HCT116 (cell line): ENCODE results near the gene VDAC1. TPM values are rescaled to one million over a fixed set of nuclear protein-coding genes. Genes with fewer than 3 reads are reported as not detected.

Experiments
- ATAC-seq: fragments of 200-7000 bp; cut with Tn5 transposase; 2 replicates; pipeline ENCODE4 v1.9.1; 2020; ENCODE audit warnings: mild to moderate bottlenecking, moderate library complexity
- BruUV-seq: library from RNA; stranded (reverse); fragments of 400-500 nt; replicated peaks from 2 replicates; lab custom pipeline; 2021; lab: Mats Ljungman, UMichigan
- CTCF ChIA-PET: fragments of 300-600 bp; sonication (Branson Sonifier 250); formaldehyde crosslinking; loops from one replicate; lab custom pipeline; 2021; ENCODE audit warnings: antibody characterized with exemption; lab: Charles Lee
- POLR2A ChIA-PET: fragments of 300-600, 350-600 bp; sonication (Branson Sonifier 250); formaldehyde crosslinking; loops from one replicate; lab custom pipeline; 2021; ENCODE audit warnings: antibody characterized with exemption; lab: Charles Lee
- RAD21 ChIA-PET, 2 experiments: fragments of 300-600 bp; sonication (Branson Sonifier 250); formaldehyde crosslinking; loops; one replicate each; lab custom pipeline; 2023; ENCODE audit warnings: low total read pairs in 2 of 2; ENCODE audit not compliant: uncharacterized antibody in 2 of 2, unreplicated experiment in 2 of 2, low non-redundant PET in 1 of 2; lab: Charles Lee
- DNase-seq: peaks from one replicate; pipeline ENCODE4 v3.0.0-alpha.2; 2010; ENCODE audit warnings: low read depth, low spot score
- H2AFZ ChIP-seq: fragments of 200-600 bp; shearing (Covaris generic), sonication (generic); 2 replicates; pipeline ENCODE4 v1.6.1; 2017; ENCODE audit warnings: low read depth, mixed run types, mixed read lengths, antibody characterized with exemption, low read length; ENCODE audit not compliant: poor library complexity, severe bottlenecking
- H3K27ac ChIP-seq: 2 replicates; pipeline ENCODE4 v1.5.1; 2012; ENCODE audit warnings: low read depth, low read length
- H3K27me3 ChIP-seq: fragments of 200-600 bp; sonication (generic); 2 replicates; pipeline ENCODE4 v1.6.1; 2016; ENCODE audit warnings: mixed run types, low read length, mixed read lengths; ENCODE audit not compliant: insufficient read depth
- H3K36me3 ChIP-seq, 2 experiments: fragments of 200-500 bp in 1 of 2; fragments of 200-600 bp in 1 of 2; sonication (Bioruptor generic) in 1 of 2; sonication (generic) in 1 of 2; 2 replicates each; pipeline versions ENCODE4 v1.5.1 to v1.6.1; 2014 to 2016; ENCODE audit warnings: low read length in 2 of 2, inconsistent platforms in 1 of 2, mixed read lengths in 1 of 2, mixed run types in 1 of 2; ENCODE audit not compliant: insufficient read depth in 2 of 2, control insufficient read depth in 1 of 2
- H3K4me1 ChIP-seq, 2 experiments: fragments of 200-600 bp in 1 of 2; sonication (generic) in 1 of 2; 2 replicates each; pipeline versions ENCODE4 v1.5.1 to v1.6.1; 2012 to 2017; ENCODE audit warnings: low read length in 2 of 2, inconsistent platforms in 1 of 2, mild to moderate bottlenecking in 1 of 2, mixed read lengths in 1 of 2, mixed run types in 1 of 2, moderate library complexity in 1 of 2; ENCODE audit not compliant: insufficient read depth in 2 of 2, control insufficient read depth in 1 of 2
- H3K4me2 ChIP-seq: fragments of 200-600 bp; sonication (generic); 2 replicates; pipeline ENCODE4 v1.6.1; 2017; ENCODE audit warnings: mixed run types, low read length, mixed read lengths
- H3K4me3 ChIP-seq, 2 experiments: fragments of 200-600 bp in 1 of 2; sonication (generic) in 1 of 2; replicated peaks in 1 of 2; 2 replicates each; pipeline ENCODE4 v1.5.1; 2011 to 2016; ENCODE audit warnings: low read length in 2 of 2, control low read depth in 1 of 2, low read depth in 1 of 2, mild to moderate bottlenecking in 1 of 2, mixed read lengths in 1 of 2, mixed run types in 1 of 2
- H3K79me2 ChIP-seq: fragments of 200-600 bp; sonication (generic); 2 replicates; pipeline ENCODE4 v1.6.1; 2017; ENCODE audit warnings: mild to moderate bottlenecking, mixed run types, low read length, moderate library complexity, mixed read lengths; ENCODE audit not compliant: insufficient read depth
- H3K9ac ChIP-seq: fragments of 200-600 bp; sonication (generic); 2 replicates; pipeline ENCODE4 v1.6.1; 2016; ENCODE audit warnings: low read length, mixed read lengths
- H3K9me2 ChIP-seq: fragments of 200-600 bp; sonication (generic), shearing (Covaris generic); 2 replicates; pipeline ENCODE4 v1.6.1; 2017; ENCODE audit warnings: mixed run types, mild to moderate bottlenecking, moderate library complexity; ENCODE audit not compliant: insufficient read depth
- H3K9me3 ChIP-seq, 2 experiments: fragments of 200-500 bp in 1 of 2; fragments of 200-600 bp in 1 of 2; sonication (Bioruptor generic) in 1 of 2; sonication (generic) in 1 of 2; 2 replicates each; pipeline ENCODE4 v1.6.1; 2014 to 2017; ENCODE audit warnings: low read length in 2 of 2, mixed read lengths in 2 of 2, inconsistent platforms in 1 of 2, low read depth in 1 of 2, mild to moderate bottlenecking in 1 of 2, mixed run types in 1 of 2, moderate library complexity in 1 of 2; ENCODE audit not compliant: control insufficient read depth in 1 of 2, insufficient read depth in 1 of 2
- H4K20me1 ChIP-seq: fragments of 200-600 bp; sonication (generic), shearing (Covaris generic); 2 replicates; pipeline ENCODE4 v1.6.1; 2017; ENCODE audit warnings: mixed run types, mild to moderate bottlenecking, moderate library complexity; ENCODE audit not compliant: insufficient read depth
- CBX3 ChIP-seq: IDR thresholded peaks from 2 replicates; pipeline ENCODE4 v1.6.1; 2012; ENCODE audit warnings: low read depth
- EGR1 ChIP-seq: IDR thresholded peaks from 2 replicates; pipeline ENCODE4 v1.6.1; 2012; ENCODE audit warnings: low read depth
- ELF1 ChIP-seq: IDR thresholded peaks from 2 replicates; pipeline ENCODE4 v1.6.1; 2012; ENCODE audit warnings: low read depth, borderline replicate concordance
- EZH2 ChIP-seq: fragments of 200-600 bp; sonication (generic); IDR thresholded peaks from 2 replicates; pipeline ENCODE4 v1.6.1; 2017; ENCODE audit warnings: antibody characterized with exemption, mixed run types
- JUND ChIP-seq: IDR thresholded peaks from 2 replicates; pipeline ENCODE4 v1.6.1; 2012
- POLR2A ChIP-seq: IDR thresholded peaks from 2 replicates; pipeline ENCODE4 v1.7.0; 2011; ENCODE audit warnings: borderline replicate concordance; ENCODE audit not compliant: insufficient read depth, insufficient read length; ENCODE audit errors: extremely low read depth
- RAD21 ChIP-seq: IDR thresholded peaks from 2 replicates; pipeline ENCODE4 v1.6.1; 2012; ENCODE audit warnings: low read depth, mild to moderate bottlenecking
- SP1 ChIP-seq: IDR thresholded peaks from 2 replicates; pipeline ENCODE4 v1.6.1; 2012; ENCODE audit warnings: low read depth
- TCF7L2 ChIP-seq: IDR thresholded peaks from 2 replicates; pipeline ENCODE4 v1.7.0; 2011; ENCODE audit warnings: borderline replicate concordance, inconsistent platforms; ENCODE audit not compliant: insufficient read depth, insufficient read length; ENCODE audit errors: extremely low read depth
- ZFX ChIP-seq: fragments of 450-650 bp; IDR thresholded peaks from 2 replicates; pipeline ENCODE4 v1.6.1; 2017
- ZNF274 ChIP-seq: fragments of 200-500 bp; sonication (Bioruptor generic); IDR thresholded peaks from 2 replicates; pipeline ENCODE4 v1.6.1; 2014; ENCODE audit warnings: mild to moderate bottlenecking, low read depth, low read length, inconsistent platforms
- intact Hi-C: fragments of 100-400 bp; cut with micrococcal nuclease; formaldehyde crosslinking; loops from 2 replicates; pipeline ENCODE4 v1.10.0; 2022
- total RNA-seq: library from RNA; stranded (reverse); gene quantifications from one replicate; pipeline ENCODE4 v1.2.1, GENCODE V29; 2021; ENCODE audit not compliant: unreplicated experiment
- TF ChIP-seq, protein P1 (sequence below): IDR thresholded peaks from 2 replicates; pipeline ENCODE4 v1.6.1; 2012; ENCODE audit warnings: low read depth
- TF ChIP-seq, protein P2 (sequence below): IDR thresholded peaks from 2 replicates; pipeline ENCODE4 v1.6.1; 2012

VDAC1 gene
- total RNA-seq, 1 experiment from 2014 or later = 269 TPM

DNA sequence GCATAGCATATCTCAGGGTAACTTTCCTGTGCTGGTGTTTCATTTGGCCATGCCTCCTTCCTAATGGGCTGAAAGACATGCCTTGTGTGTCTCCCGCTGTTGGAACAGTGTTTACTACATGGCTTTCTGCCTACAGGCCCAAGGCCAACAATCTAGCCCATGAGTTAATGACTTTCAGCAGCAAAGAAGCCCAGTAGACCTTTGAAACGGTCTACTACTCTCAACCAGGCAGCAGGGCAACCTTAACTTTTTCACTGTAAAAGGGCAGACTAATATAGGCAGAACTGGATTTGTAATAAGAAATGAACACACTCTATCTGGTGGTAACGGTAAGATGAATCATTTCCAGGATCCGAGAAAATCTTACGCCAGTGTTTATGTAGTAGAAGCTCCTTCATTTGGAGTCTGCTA, 57.3 kb downstream of the VDAC1 start:
- TF ChIP-seq TCF7L2 (no peak), JUND (no peak), ELF1 (no peak), SP1 (no peak), ZFX (no peak), RAD21 (no peak), EZH2 (no peak), CBX3 (no peak), EGR1 (no peak), POLR2A (no peak), ZNF274 (no peak)
- TF ChIP-seq, protein P1, sequence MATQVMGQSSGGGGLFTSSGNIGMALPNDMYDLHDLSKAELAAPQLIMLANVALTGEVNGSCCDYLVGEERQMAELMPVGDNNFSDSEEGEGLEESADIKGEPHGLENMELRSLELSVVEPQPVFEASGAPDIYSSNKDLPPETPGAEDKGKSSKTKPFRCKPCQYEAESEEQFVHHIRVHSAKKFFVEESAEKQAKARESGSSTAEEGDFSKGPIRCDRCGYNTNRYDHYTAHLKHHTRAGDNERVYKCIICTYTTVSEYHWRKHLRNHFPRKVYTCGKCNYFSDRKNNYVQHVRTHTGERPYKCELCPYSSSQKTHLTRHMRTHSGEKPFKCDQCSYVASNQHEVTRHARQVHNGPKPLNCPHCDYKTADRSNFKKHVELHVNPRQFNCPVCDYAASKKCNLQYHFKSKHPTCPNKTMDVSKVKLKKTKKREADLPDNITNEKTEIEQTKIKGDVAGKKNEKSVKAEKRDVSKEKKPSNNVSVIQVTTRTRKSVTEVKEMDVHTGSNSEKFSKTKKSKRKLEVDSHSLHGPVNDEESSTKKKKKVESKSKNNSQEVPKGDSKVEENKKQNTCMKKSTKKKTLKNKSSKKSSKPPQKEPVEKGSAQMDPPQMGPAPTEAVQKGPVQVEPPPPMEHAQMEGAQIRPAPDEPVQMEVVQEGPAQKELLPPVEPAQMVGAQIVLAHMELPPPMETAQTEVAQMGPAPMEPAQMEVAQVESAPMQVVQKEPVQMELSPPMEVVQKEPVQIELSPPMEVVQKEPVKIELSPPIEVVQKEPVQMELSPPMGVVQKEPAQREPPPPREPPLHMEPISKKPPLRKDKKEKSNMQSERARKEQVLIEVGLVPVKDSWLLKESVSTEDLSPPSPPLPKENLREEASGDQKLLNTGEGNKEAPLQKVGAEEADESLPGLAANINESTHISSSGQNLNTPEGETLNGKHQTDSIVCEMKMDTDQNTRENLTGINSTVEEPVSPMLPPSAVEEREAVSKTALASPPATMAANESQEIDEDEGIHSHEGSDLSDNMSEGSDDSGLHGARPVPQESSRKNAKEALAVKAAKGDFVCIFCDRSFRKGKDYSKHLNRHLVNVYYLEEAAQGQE = no peak
- TF ChIP-seq, protein P2, sequence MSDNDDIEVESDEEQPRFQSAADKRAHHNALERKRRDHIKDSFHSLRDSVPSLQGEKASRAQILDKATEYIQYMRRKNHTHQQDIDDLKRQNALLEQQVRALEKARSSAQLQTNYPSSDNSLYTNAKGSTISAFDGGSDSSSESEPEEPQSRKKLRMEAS = no peak
- TF ChIP-seq, all 23 proteins: peak for 0
- no TSS peak for BruUV-seq
- Histone ChIP-seq H3K27ac (no peak overlapping the region), H3K4me3 (no peak overlapping the region), H2AFZ (no peak overlapping the region), H3K9me2 (no peaks in the 10 kb centered on the region), H3K36me3 (no peaks in the 10 kb centered on the region), H4K20me1 (no peaks in the 10 kb centered on the region), H3K79me2 (no peaks in the 10 kb centered on the region), H3K27me3 (no peaks in the 10 kb centered on the region), H3K9ac (no peak overlapping the region), H3K4me1 (no peaks in the 10 kb centered on the region), H3K4me2 (no peak overlapping the region), H3K9me3 (no peaks in the 10 kb centered on the region)
- ATAC-seq (no peak), DNase-seq (no peak)
- POLR2A ChIA-PET = no interaction called here
- intact Hi-C loops = no loop called here
- RAD21 ChIA-PET = no interaction called here
- CTCF ChIA-PET = no interaction called here
